Tibial artery (tissue), 4 donors: ENCODE data around the gene MAP3K14.

ENCODE experiments used
- DNase-seq, 2 donors: peaks; one replicate each; pipeline ENCODE4 v3.0.0-alpha.2; 2019
- H3K27ac ChIP-seq, 2 donors: fragments of 200-600 bp; sonication (generic) in 1 of 2; 1 replicate in 1 of 2; 2 replicates in 1 of 2; pipeline ENCODE4 v1.5.1; 2018 to 2019; ENCODE audit warnings: mild to moderate bottlenecking in 1 of 2
- H3K27me3 ChIP-seq, 2 donors: fragments of 200-600 bp; sonication (generic) in 1 of 2; one replicate each; pipeline versions ENCODE4 v1.5.1 to v1.6.0; 2016 to 2019
- H3K36me3 ChIP-seq, 3 donors: fragments of 200-600 bp; sonication (generic) in 2 of 3; one replicate each; pipeline ENCODE4 v1.5.1; 2016 to 2019; ENCODE audit warnings: mild to moderate bottlenecking in 2 of 3
- H3K4me1 ChIP-seq, 4 donors: fragments of 200-600 bp; sonication (generic) in 2 of 4; 1 replicate in 3 of 4; 2 replicates in 1 of 4; pipeline ENCODE4 v1.5.1; 2016 to 2019
- H3K4me3 ChIP-seq, 2 donors: fragments of 200-600 bp; sonication (generic) in 1 of 2; 1 replicate in 1 of 2; 2 replicates in 1 of 2; pipeline ENCODE4 v1.5.1; 2018 to 2019; ENCODE audit warnings: mild to moderate bottlenecking in 2 of 2
- H3K9me3 ChIP-seq, 3 donors: fragments of 200-600 bp; sonication (generic) in 1 of 3; one replicate each; pipeline ENCODE4 v1.5.1; 2016 to 2019
- intact Hi-C: fragments of 100-400 bp; cut with DNase I; formaldehyde crosslinking; loops from one replicate; pipeline ENCODE4 v1.15.0; 2023; ENCODE audit warnings: low total_unique reads
- TF ChIP-seq, protein P1 (sequence below), 2 experiments: fragments of 200-600 bp in 1 of 2; fragments of 450-650 bp in 1 of 2; IDR thresholded peaks; one replicate each; pipeline ENCODE4 v1.5.1; 2017 to 2019; ENCODE audit warnings: antibody characterized with exemption in 2 of 2, mild to moderate bottlenecking in 1 of 2, moderate library complexity in 1 of 2

Gene MAP3K14

DNA sequence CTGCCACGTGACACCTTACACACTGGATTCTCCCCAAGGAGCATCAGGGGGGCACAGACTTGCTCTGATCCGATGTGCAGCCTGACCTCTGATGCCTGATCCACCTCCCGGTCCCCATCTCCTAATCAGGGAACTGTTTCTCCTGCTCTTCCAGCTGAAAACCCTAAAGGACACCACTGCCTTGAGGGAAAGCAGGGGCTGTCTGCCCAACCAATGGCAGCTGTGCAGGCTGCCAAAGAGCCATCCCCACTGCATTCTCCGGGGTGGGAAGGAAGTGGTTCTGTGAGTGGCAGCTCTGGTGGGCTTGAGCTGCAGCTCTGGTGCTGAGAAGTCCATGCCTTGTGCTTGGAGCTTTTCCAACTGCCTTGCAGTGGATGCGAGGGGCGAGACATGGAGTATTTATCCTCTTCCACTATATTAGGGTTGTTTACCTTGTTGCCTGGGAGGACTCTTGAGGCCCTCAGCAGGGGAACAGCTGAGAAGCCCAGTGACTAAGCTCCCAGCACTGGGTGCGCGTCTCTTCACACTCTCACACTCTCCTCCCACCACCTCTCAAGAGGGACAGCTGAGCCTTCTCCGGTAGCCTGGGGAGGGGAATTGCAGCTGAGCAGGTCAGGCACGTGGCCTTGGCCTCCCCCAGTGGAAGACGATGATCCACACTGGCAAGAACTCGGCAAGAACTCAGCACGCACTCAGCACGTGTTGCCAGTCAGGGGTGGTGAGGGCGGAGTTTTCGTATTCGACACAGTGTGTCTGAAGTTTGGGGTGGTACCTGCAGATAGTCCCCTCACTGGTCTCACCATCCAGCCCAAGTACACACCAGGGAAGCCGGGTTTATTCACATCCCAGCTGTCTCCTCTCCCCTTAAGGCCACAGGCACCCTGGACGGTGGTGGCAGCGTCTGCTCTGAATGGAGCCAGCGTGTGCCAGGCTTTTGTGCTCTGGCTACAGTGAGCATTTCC is 33.9 kb downstream of the MAP3K14 start:
- H3K27ac ChIP-seq, result no peak overlapping the region
- intact Hi-C loops, result no loop called here

DNA sequence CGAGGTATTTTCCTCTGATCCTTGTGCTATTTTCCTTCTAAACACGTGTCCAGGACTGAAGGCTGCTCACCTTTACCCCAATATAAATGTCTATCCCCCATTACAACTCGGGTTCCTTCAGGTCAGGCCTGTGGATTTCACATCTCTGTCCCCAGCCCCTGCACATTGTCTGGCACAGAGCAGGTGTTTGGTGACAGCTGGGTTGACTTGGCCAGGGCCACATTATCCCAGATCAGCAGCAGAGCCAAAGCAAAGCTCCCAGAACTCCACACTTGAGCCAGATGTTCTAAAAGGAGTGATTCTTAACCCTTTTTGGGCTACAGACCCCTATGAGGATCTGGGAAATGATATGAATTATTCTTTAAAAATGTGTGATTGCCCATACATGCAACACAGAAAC is 36.9 kb downstream of the MAP3K14 start:
- TF ChIP-seq, protein P1, sequence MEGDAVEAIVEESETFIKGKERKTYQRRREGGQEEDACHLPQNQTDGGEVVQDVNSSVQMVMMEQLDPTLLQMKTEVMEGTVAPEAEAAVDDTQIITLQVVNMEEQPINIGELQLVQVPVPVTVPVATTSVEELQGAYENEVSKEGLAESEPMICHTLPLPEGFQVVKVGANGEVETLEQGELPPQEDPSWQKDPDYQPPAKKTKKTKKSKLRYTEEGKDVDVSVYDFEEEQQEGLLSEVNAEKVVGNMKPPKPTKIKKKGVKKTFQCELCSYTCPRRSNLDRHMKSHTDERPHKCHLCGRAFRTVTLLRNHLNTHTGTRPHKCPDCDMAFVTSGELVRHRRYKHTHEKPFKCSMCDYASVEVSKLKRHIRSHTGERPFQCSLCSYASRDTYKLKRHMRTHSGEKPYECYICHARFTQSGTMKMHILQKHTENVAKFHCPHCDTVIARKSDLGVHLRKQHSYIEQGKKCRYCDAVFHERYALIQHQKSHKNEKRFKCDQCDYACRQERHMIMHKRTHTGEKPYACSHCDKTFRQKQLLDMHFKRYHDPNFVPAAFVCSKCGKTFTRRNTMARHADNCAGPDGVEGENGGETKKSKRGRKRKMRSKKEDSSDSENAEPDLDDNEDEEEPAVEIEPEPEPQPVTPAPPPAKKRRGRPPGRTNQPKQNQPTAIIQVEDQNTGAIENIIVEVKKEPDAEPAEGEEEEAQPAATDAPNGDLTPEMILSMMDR (IDR thresholded peaks at IDR 0.05), result no peak
- peaks cover 22 to 44% (median 24%) of the 10 kb centered on the region in 3 donors for H3K36me3 ChIP-seq
- intact Hi-C loops, result loop anchor here (2.0 kb wide), 1 partner anchor 105 kb away; no protein-coding TSS in a partner anchor
- no peak overlapping the region for H3K27ac ChIP-seq
- no peaks in the 10 kb centered on the region for H3K9me3 ChIP-seq
- DNase-seq, result no peak
- peaks cover 3 to 16% (median 12%) of the 10 kb centered on the region in 4 donors for H3K4me1 ChIP-seq
- no peak overlapping the region for H3K4me3 ChIP-seq
- H3K27me3 ChIP-seq, result no peaks in the 10 kb centered on the region

More for the DNA sequence above, 33.9 kb downstream of the MAP3K14 start:
- Histone ChIP-seq H3K9me3 (no peaks in the 10 kb centered on the region), H3K4me1 (peaks cover 0 to 12% (median 6%) of the 10 kb centered on the region in 4 donors), H3K36me3 (peaks cover 37 to 71% (median 52%) of the 10 kb centered on the region in 3 donors), H3K27me3 (no peaks in the 10 kb centered on the region), H3K4me3 (no peak overlapping the region)
- TF ChIP-seq, protein P1 (IDR thresholded peaks at IDR 0.05), result no peak
- no peak for DNase-seq

DNA sequence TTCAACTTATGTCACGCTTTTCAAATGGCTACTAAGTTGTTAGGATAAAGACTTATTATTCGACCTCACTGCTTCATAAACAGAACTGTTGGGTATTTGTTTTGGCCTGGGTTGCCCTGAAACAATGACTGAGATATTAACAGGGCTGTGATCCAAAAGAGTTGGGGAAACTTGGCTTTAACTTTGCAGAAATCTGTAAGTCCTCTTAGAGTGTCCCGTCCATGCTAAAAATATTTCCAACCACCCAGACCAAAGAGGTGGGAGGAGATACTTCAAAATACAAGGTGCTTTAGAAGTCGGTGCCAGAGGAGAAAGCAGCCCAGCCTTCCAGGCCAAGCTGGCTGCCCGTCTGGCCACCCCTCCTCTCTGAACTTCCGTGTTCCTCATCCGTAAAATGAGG is 38.8 kb downstream of the MAP3K14 start:
- TF ChIP-seq, protein P1 (IDR thresholded peaks at IDR 0.05), result no peak
- Histone ChIP-seq H3K27me3 (no peaks in the 10 kb centered on the region), H3K36me3 (peaks cover 13 to 41% (median 22%) of the 10 kb centered on the region in 3 donors), H3K4me1 (peaks cover 3 to 16% (median 12%) of the 10 kb centered on the region in 4 donors), H3K4me3 (no peak overlapping the region), H3K27ac (peak overlapping the region in 1 of 2 donors; percentile 18), H3K9me3 (no peaks in the 10 kb centered on the region)
- no peak for DNase-seq
- intact Hi-C loops, result loop anchor here (2.0 kb wide), 1 partner anchor 107 kb away; no protein-coding TSS in a partner anchor

DNA sequence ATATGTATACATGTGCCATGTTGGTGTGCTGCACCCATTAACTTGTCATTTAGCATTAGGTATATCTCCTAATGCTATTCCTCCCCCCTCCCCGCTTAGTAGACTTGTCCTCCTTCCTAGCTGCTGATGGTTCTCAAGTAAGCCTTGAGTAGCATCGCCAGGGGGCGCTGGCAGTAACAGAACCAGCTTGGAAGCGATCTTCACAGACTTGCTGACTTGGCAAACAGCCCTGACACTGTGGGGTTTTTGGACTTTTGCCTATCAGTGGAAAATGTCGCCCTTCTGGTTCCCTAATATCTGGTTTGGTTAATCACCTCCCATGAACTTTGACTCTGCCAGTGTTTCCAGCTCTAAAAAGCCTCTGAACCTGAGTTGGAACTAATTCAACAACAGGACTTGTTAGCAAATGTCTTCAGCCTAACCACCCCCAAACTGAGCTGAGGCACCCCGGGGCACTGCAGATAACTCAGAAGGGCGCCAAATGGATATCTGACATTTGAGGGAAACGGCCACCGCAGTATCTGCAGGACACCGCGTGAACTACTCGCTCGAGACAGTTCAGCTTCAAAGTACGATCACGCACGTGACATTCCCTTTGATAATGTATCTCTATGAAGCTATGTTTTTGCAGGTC is 39.5 kb downstream of the MAP3K14 start:
- peaks cover 10 to 41% (median 23%) of the 10 kb centered on the region in 3 donors for H3K36me3 ChIP-seq
- peaks cover 3 to 16% (median 12%) of the 10 kb centered on the region in 4 donors for H3K4me1 ChIP-seq
- TF ChIP-seq, protein P1 (IDR thresholded peaks at IDR 0.05), result peak; percentile 75 to 93
- peak; percentile 93 to 95 for DNase-seq
- intact Hi-C loops, result no loop called here
- H3K27me3 ChIP-seq, result no peaks in the 10 kb centered on the region
- H3K4me3 ChIP-seq, result no peak overlapping the region
- H3K27ac ChIP-seq, result peak overlapping the region in 1 of 2 donors; percentile 18
- no peaks in the 10 kb centered on the region for H3K9me3 ChIP-seq

DNA sequence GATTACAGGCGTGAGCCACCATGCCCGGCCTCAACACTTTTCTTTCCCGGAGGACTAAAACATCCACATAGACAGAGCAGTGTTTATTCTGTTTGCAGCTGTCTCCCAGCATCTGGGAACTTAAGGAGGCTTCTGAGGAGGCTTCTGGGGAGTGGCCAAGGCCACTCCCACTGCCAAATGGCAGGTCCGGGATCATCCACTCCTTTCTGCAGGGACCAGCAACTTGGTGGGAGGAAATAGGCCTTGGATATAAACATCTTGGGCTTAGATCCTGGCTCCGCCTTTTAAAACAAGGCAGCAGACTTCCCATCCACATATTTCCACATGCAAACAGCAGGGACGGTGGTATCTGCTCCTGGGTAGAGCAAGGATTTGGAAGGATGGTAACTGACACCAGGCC is 40.8 kb downstream of the MAP3K14 start:
- Histone ChIP-seq H3K36me3 (peaks cover 17 to 46% (median 33%) of the 10 kb centered on the region in 3 donors), H3K4me3 (no peak overlapping the region), H3K27me3 (no peaks in the 10 kb centered on the region), H3K27ac (no peak overlapping the region), H3K9me3 (no peaks in the 10 kb centered on the region), H3K4me1 (peaks cover 3 to 16% (median 12%) of the 10 kb centered on the region in 4 donors)
- intact Hi-C loops, result no loop called here
- no peak for DNase-seq
- TF ChIP-seq, protein P1 (IDR thresholded peaks at IDR 0.05), result no peak
